Testis (tissue), 3 donors: ENCODE data around the gene NUMA1. TPM values are rescaled to one million over a fixed set of nuclear protein-coding genes. Genes with fewer than 3 reads are reported as not detected.

Experiments
- DNase-seq: peaks from one replicate; pipeline ENCODE4 v3.0.0-alpha.2; 2019
- H3K27ac ChIP-seq, 2 donors: fragments of 200-600 bp; sonication (generic); one replicate each; pipeline ENCODE4 v1.5.1; 2019
- H3K27me3 ChIP-seq: fragments of 200-600 bp; sonication (generic); one replicate; pipeline ENCODE4 v1.5.1; 2019
- H3K36me3 ChIP-seq: fragments of 200-600 bp; sonication (generic); one replicate; pipeline ENCODE4 v1.5.1; 2017; ENCODE audit warnings: low read depth; ENCODE audit errors: missing control alignments
- H3K4me1 ChIP-seq: fragments of 200-600 bp; sonication (generic); one replicate; pipeline ENCODE4 v1.5.1; 2019
- H3K4me3 ChIP-seq, 2 donors: fragments of 200-600 bp; sonication (generic); one replicate each; pipeline ENCODE4 v1.5.1; 2017 to 2019
- H3K9me3 ChIP-seq: fragments of 200-600 bp; sonication (generic); one replicate; pipeline ENCODE4 v1.5.1; 2017
- POLR2A ChIP-seq: fragments of 450-650 bp; IDR thresholded peaks from one replicate; pipeline ENCODE4 v1.6.1; 2017; ENCODE audit warnings: antibody characterized with exemption, mild to moderate bottlenecking, moderate library complexity
- WGBS, 2 donors: methylation state at CpG; one replicate each; pipeline ENCODE4 v1.1.5; 2018; 5-methylcytosine and 5-hydroxymethylcytosine counted together
- intact Hi-C: fragments of 100-400 bp; cut with DNase I; formaldehyde crosslinking; loops from one replicate; pipeline ENCODE4 v1.15.1; 2023; ENCODE audit warnings: low total_unique reads
- polyA plus RNA-seq: library from polyadenylated mRNA; stranded (reverse); fragments of 350-450 nt; fragmentation: Illumina TruSeq; extraction: RNeasy Lipid Tissue Mini Kit (QIAGEN cat#74804); gene quantifications from one replicate; pipeline ENCODE4 v1.2.3, GENCODE V29; 2014; ENCODE audit warnings: low read depth, low replicate concordance; ENCODE audit not compliant: insufficient read depth
- total RNA-seq, 2 donors: library from RNA; depleted of rRNA; stranded (reverse); fragments of >200 nt; gene quantifications; one replicate each; pipeline ENCODE4 v1.2.3, GENCODE V29; 2016
- TF ChIP-seq, protein P1 (sequence below), 3 experiments: fragments of 450-650 bp in 2 of 3; fragments of 200-600 bp in 1 of 3; sonication (generic) in 1 of 3; IDR thresholded peaks; one replicate each; pipeline ENCODE4 v1.5.1; 2016 to 2019; ENCODE audit warnings: antibody characterized with exemption in 3 of 3, mild to moderate bottlenecking in 2 of 3, moderate library complexity in 1 of 3

Gene NUMA1
- total and polyA plus RNA-seq, 3 donors from 2014 or later: 186 to 470 (median 452) TPM

DNA sequence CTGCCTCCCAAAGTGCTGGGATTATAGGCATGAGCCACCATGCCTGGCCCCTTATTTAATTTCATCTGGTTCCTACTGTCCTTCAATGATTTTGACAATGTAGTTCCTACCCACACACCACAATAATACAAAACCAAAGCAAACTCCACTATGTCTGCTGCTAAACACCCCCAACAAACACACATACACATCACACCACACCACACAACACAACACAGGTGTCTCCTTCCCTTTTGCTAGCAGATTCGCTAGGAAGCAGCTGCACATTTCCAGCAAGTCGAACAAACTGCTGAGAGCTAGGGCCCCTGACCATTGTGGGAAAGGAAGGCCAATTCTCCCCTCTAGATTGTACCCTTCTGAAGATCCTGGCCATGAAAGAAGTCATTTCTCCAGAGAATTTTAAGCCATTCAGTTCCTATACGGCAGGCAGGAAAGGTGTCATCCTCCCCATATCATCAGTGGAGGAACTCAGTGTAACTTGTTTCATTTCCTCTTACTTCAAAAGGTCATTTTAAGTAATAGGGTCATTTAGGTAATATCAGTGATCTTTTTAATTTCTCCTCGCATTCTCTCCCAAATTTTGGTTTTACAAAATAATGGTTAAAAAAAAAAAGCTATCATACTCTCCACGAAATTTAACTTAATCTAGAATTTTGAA, 18.5 kb downstream of the NUMA1 start:
- Histone ChIP-seq H3K4me3 (no peak overlapping the region), H3K27ac (no peak overlapping the region), H3K9me3 (no peaks in the 10 kb centered on the region), H3K36me3 (no peaks in the 10 kb centered on the region), H3K27me3 (no peaks in the 10 kb centered on the region), H3K4me1 (peaks cover 7% of the 10 kb centered on the region)
- intact Hi-C loops: no loop called here
- TF ChIP-seq POLR2A: no peak
- TF ChIP-seq, protein P1, sequence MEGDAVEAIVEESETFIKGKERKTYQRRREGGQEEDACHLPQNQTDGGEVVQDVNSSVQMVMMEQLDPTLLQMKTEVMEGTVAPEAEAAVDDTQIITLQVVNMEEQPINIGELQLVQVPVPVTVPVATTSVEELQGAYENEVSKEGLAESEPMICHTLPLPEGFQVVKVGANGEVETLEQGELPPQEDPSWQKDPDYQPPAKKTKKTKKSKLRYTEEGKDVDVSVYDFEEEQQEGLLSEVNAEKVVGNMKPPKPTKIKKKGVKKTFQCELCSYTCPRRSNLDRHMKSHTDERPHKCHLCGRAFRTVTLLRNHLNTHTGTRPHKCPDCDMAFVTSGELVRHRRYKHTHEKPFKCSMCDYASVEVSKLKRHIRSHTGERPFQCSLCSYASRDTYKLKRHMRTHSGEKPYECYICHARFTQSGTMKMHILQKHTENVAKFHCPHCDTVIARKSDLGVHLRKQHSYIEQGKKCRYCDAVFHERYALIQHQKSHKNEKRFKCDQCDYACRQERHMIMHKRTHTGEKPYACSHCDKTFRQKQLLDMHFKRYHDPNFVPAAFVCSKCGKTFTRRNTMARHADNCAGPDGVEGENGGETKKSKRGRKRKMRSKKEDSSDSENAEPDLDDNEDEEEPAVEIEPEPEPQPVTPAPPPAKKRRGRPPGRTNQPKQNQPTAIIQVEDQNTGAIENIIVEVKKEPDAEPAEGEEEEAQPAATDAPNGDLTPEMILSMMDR (IDR thresholded peaks at IDR 0.05): no peak
- WGBS, 2 donors: 89% methylated on average over 5 of the region's 5 CpGs
- DNase-seq: no peak

GRCh38 chr11:72058416-72059034, 21.8 kb downstream of the NUMA1 start:
- Histone ChIP-seq H3K9me3 (no peaks in the 10 kb centered on the region), H3K36me3 (no peaks in the 10 kb centered on the region), H3K27me3 (no peaks in the 10 kb centered on the region), H3K27ac (no peak overlapping the region), H3K4me3 (no peak overlapping the region), H3K4me1 (no peaks in the 10 kb centered on the region)
- intact Hi-C loops: no loop called here
- WGBS, 2 donors: 62 to 79% methylated on average over 3 of the region's 3 CpGs
- no peak for DNase-seq
- TF ChIP-seq, protein P1 (IDR thresholded peaks at IDR 0.05): no peak
- TF ChIP-seq POLR2A: no peak

DNA sequence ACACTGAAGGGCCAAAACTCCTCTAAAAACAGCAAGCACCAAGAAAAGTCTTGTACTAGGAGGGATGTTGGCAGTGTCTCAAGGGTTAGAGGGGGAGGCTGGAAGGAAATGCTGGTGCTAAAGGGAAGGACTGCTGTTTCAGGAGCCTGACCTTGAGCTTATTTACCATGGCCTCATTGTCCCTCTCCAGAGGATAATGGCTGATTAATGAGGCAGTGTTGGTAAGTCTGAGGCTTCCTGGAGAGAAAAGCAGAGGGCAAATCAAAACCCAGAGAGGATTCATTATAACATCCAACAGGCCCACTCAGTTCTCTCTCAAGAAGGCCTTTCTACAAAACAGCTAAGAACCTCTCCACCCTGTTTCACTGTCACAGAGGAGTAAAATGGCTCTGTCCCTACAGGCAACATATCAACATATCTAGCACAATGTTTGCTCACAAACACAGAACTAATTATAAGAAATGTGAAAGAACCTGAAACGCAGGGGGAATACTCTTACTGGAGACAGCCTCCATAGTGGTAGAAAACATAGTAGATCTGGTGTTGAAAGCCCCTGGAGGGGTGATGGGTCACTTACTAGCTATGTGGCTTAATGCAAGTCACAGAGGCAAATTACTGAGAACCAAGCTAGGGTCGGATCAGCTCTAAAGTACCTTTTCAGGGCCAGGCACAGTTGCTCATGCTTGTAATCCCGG, 31.4 kb downstream of the NUMA1 start:
- TF ChIP-seq POLR2A: no peak
- TF ChIP-seq, protein P1 (IDR thresholded peaks at IDR 0.05): no peak
- Histone ChIP-seq H3K36me3 (no peaks in the 10 kb centered on the region), H3K4me3 (no peak overlapping the region), H3K27me3 (no peaks in the 10 kb centered on the region), H3K27ac (peak overlapping the region; percentile 74 to 77), H3K9me3 (no peaks in the 10 kb centered on the region), H3K4me1 (peaks cover 18% of the 10 kb centered on the region)
- intact Hi-C loops: no loop called here
- WGBS, 2 donors: 71 to 83% methylated on average over 3 of the region's 3 CpGs
- peak; percentile 80 for DNase-seq

- Histone ChIP-seq H3K4me3 (no peak overlapping the region), H3K27ac (no peak overlapping the region), H3K4me1 (peaks cover 34% of the 10 kb centered on the region), H3K9me3 (no peaks in the 10 kb centered on the region), H3K27me3 (no peaks in the 10 kb centered on the region), H3K36me3 (no peaks in the 10 kb centered on the region)
- DNase-seq: no peak
- intact Hi-C loops: no loop called here
- WGBS, 2 donors: 81 to 91% methylated on average over 5 of the region's 5 CpGs
- TF ChIP-seq POLR2A: no peak
- TF ChIP-seq, protein P1 (IDR thresholded peaks at IDR 0.05): no peak
Measured at GRCh38 chr11:72045849-72046248, 34.5 kb downstream of the NUMA1 start.
